AG09319 (cell line): Measurements from ENCODE around the gene SCRN2.
A peak's percentile ranks its signal among the peaks of the same experiment; 100 is the strongest.

Experiments used
- DNase-seq: peaks from one replicate; pipeline ENCODE4 v3.0.0-alpha.2; 2010; ENCODE audit warnings: low read depth; ENCODE audit errors: extremely low read depth
- TF ChIP-seq, protein P1 (sequence below): IDR thresholded peaks from 2 replicates; pipeline ENCODE4 v1.5.1; 2011; ENCODE audit warnings: low read depth, mild to moderate bottlenecking, inconsistent platforms, low read length, moderate library complexity

Gene SCRN2

GRCh38 chr17:47882695-47883588 lies 41.9 kb upstream of the SCRN2 start:
- DNase-seq: no peak
- TF ChIP-seq, protein P1, sequence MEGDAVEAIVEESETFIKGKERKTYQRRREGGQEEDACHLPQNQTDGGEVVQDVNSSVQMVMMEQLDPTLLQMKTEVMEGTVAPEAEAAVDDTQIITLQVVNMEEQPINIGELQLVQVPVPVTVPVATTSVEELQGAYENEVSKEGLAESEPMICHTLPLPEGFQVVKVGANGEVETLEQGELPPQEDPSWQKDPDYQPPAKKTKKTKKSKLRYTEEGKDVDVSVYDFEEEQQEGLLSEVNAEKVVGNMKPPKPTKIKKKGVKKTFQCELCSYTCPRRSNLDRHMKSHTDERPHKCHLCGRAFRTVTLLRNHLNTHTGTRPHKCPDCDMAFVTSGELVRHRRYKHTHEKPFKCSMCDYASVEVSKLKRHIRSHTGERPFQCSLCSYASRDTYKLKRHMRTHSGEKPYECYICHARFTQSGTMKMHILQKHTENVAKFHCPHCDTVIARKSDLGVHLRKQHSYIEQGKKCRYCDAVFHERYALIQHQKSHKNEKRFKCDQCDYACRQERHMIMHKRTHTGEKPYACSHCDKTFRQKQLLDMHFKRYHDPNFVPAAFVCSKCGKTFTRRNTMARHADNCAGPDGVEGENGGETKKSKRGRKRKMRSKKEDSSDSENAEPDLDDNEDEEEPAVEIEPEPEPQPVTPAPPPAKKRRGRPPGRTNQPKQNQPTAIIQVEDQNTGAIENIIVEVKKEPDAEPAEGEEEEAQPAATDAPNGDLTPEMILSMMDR: no peak

DNA sequence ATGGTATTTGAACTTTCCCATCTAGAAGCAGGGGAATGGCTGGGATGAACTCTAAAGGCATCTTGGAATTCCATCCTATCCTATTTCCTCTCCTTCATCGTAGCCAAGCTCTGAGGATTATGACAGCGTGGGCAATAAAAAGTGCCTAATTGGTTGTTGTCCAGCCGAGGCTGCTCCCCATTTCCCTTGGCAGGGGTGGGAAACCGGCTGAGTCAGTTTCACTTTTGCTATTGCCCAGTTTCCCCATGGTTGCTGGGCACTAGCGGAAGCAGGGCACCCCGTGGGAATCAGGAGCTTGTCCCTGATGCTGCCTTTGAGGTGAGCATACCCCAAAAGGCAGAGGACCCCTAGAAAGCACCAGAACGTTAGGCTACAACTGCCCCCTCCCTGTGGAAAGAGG lies 41.2 kb upstream of the SCRN2 start:
- peak; percentile 22 for DNase-seq
- TF ChIP-seq, protein P1: no peak

- no peak for DNase-seq
- TF ChIP-seq, protein P1: no peak
Observed at GRCh38 chr17:47879776-47880454, 38.8 kb upstream of the SCRN2 start.

DNA sequence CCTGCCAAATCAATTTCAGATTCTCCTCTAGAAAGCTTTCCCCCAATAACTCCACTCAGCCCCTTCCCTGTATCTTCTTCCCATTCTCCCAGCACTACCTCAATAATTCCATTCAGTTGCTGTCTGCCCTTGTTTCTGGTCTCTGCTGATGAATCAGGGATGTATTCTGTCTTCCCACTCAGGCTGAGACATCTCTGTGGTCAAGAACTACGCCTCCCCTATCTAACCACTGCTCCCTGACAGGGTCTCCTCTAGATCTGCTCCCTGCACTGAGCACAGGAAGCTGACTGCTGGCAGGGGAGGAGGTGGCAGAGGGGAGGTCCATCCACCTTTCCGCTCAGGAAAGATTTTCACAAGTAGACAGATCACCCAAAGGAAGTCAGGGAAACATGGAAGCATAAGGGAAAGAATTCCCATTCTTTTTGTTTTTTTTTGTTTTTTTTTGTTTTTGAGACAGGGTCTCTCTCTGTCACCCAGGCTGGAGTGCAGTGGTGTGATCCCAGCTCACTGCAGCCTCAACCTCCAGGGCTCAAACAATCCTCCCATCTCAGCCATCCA lies 38.0 kb upstream of the SCRN2 start:
- TF ChIP-seq, protein P1: no peak
- DNase-seq: no peak

- DNase-seq: no peak
- TF ChIP-seq, protein P1: no peak
Observed at GRCh38 chr17:47878203-47879027, 37.3 kb upstream of the SCRN2 start.

- TF ChIP-seq, protein P1: no peak
- DNase-seq: no peak
Observed at GRCh38 chr17:47877368-47878034, 36.4 kb upstream of the SCRN2 start.
